Spleen (tissue), 11 donors: ENCODE data around the gene ADGRV1. TPM values are rescaled to one million over a fixed set of nuclear protein-coding genes. Genes with fewer than 3 reads are reported as not detected.

Experiments used
- DNase-seq: peaks from one replicate; pipeline ENCODE4 v3.0.0-alpha.2; 2020
- H3K27ac ChIP-seq, 8 donors: fragments of 200-600 bp; sonication (generic) in 7 of 8; 1 replicate in 4 of 8; 2 replicates in 4 of 8; pipeline versions ENCODE4 v1.5.0 to v1.8.0; 2016 to 2021; ENCODE audit warnings: inconsistent platforms in 4 of 8, mild to moderate bottlenecking in 4 of 8, moderate library complexity in 1 of 8
- H3K27me3 ChIP-seq, 7 donors: fragments of 200-600 bp; sonication (generic) in 6 of 7; replicated peaks in 1 of 7; 1 replicate in 4 of 7; 2 replicates in 3 of 7; pipeline versions ENCODE4 v1.5.0 to v1.8.0; 2016 to 2021; ENCODE audit warnings: inconsistent platforms in 3 of 7, mild to moderate bottlenecking in 1 of 7
- H3K36me3 ChIP-seq, 6 donors: fragments of 200-600 bp; sonication (generic) in 5 of 6; 1 replicate in 4 of 6; 2 replicates in 2 of 6; pipeline versions ENCODE4 v1.5.0 to v1.8.0; 2016 to 2021; ENCODE audit warnings: inconsistent platforms in 2 of 6
- H3K4me1 ChIP-seq, 6 donors: fragments of 200-600 bp; sonication (generic) in 5 of 6; 1 replicate in 3 of 6; 2 replicates in 3 of 6; pipeline versions ENCODE4 v1.5.0 to v1.8.0; 2016 to 2021; ENCODE audit warnings: inconsistent platforms in 3 of 6
- H3K4me3 ChIP-seq, 8 donors: fragments of 200-600 bp; sonication (generic) in 7 of 8; 1 replicate in 4 of 8; 2 replicates in 4 of 8; pipeline versions ENCODE4 v1.5.0 to v1.8.0; 2016 to 2021; ENCODE audit warnings: inconsistent platforms in 4 of 8, mild to moderate bottlenecking in 4 of 8, moderate library complexity in 2 of 8
- H3K9me3 ChIP-seq, 8 donors: fragments of 200-600 bp; sonication (generic) in 7 of 8; 1 replicate in 4 of 8; 2 replicates in 4 of 8; pipeline versions ENCODE4 v1.5.0 to v1.8.0; 2016 to 2021; ENCODE audit warnings: inconsistent platforms in 4 of 8
- POLR2A ChIP-seq, 3 donors: fragments of 450-650 bp; IDR thresholded peaks; one replicate each; pipeline ENCODE4 v1.5.1; 2017; ENCODE audit warnings: antibody characterized with exemption in 3 of 3, mild to moderate bottlenecking in 1 of 3
- POLR2AphosphoS5 ChIP-seq, 3 donors: sonication (generic); formaldehyde crosslinking; IDR thresholded peaks; one replicate each; pipeline ENCODE4 v1.5.1; 2017; ENCODE audit warnings: antibody characterized with exemption in 3 of 3
- WGBS, 5 donors: extraction: QIAGEN DNeasy Blood & Tissue Kit in 3 of 5; methylation state at CpG; one replicate each; pipeline versions ENCODE4 v1.1.5 to v1.1.7; 2013 to 2018; 5-methylcytosine and 5-hydroxymethylcytosine counted together
- intact Hi-C: fragments of 100-400 bp; cut with DNase I; formaldehyde crosslinking; loops from one replicate; pipeline ENCODE4 v1.15.0; 2023; ENCODE audit warnings: low total_unique reads
- polyA plus RNA-seq, 3 donors: library from polyadenylated mRNA; stranded (reverse); fragments of 200-250 nt; gene quantifications; one replicate each; pipeline ENCODE4 v1.2.1, GENCODE V29; 2013
- total RNA-seq, 7 donors: library from RNA; depleted of rRNA in 3 of 7; stranded (reverse); fragments of >200 nt in 3 of 7; fragmentation: NEBNext Ultra II Directional in 4 of 7; extraction: Animal tissue kit (Norgen Biotek cat#: 25700) in 4 of 7; gene quantifications; one replicate each; pipeline versions ENCODE4 v1.1.0 to v1.2.1, GENCODE V29; 2016 to 2021
- TF ChIP-seq, protein P1 (sequence below), 11 experiments: fragments of 200-600 bp in 7 of 11; fragments of 450-650 bp in 4 of 11; sonication (generic) in 4 of 11; IDR thresholded peaks in 8 of 11; conservative IDR thresholded peaks in 3 of 11; 1 replicate in 7 of 11; 2 replicates in 4 of 11; pipeline versions ENCODE4 v1.4.0 to v1.8.0; 2016 to 2021; ENCODE audit warnings: antibody characterized with exemption in 11 of 11, inconsistent platforms in 4 of 11, mild to moderate bottlenecking in 1 of 11
- donor health status: healthy with polysubstance abuse.
- donor health status: DM: no; HTN: no; CAD: no; lungs with moderate emphysema.
- donor health status: DM: no; HTN: no; CAD: no.
- donor health status: Bipolar disorder and iron deficiency.
- donor health status: healthy.
- donor health status: DM: no; HTN: no; CAD: no.
- donor health status: DM: yes; HTN: yes; CAD: no.

Gene ADGRV1
- total and polyA plus RNA-seq, 10 donors, result 0.08 to 0.69 (median 0.28) TPM; not detected in 3

DNA sequence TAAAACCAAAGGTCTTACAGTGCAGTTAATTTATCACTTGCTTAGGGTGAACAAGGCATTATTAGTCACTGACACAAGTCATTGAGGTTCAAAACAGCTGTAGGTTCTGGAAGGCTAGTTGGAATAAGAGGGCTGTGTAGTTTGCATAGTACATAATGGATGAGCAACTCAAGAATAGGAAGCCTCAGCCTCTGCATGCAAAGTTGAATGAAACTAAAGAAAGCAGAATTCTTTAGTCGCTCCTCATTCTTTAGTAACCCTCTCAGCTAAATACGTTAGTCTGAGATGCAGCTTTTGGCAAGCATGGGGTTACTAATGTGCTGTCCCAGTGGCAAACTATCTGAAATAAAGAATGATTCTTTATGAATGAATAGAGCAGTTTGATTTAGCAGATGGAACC lies 74.2 kb downstream of the ADGRV1 start:
- 75 to 94% (median 92%) methylated on average over 2 of the region's 2 CpGs for whole genome bisulfite sequencing, 5 donors
- Histone ChIP-seq H3K27me3 (peaks cover 0 to 3% (median 0%) of the 10 kb centered on the region in 7 donors), H3K36me3 (no peaks in the 10 kb centered on the region), H3K27ac (no peak overlapping the region), H3K4me1 (no peaks in the 10 kb centered on the region), H3K4me3 (no peak overlapping the region), H3K9me3 (no peaks in the 10 kb centered on the region)
- intact Hi-C loops, result no loop called here
- TF ChIP-seq POLR2A (IDR thresholded peaks at IDR 0.05) (no peak), POLR2AphosphoS5 (IDR thresholded peaks at IDR 0.05) (no peak)
- TF ChIP-seq, protein P1, sequence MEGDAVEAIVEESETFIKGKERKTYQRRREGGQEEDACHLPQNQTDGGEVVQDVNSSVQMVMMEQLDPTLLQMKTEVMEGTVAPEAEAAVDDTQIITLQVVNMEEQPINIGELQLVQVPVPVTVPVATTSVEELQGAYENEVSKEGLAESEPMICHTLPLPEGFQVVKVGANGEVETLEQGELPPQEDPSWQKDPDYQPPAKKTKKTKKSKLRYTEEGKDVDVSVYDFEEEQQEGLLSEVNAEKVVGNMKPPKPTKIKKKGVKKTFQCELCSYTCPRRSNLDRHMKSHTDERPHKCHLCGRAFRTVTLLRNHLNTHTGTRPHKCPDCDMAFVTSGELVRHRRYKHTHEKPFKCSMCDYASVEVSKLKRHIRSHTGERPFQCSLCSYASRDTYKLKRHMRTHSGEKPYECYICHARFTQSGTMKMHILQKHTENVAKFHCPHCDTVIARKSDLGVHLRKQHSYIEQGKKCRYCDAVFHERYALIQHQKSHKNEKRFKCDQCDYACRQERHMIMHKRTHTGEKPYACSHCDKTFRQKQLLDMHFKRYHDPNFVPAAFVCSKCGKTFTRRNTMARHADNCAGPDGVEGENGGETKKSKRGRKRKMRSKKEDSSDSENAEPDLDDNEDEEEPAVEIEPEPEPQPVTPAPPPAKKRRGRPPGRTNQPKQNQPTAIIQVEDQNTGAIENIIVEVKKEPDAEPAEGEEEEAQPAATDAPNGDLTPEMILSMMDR (IDR thresholded peaks at IDR 0.05 in 8 of 11, conservative IDR thresholded peaks at IDR 0.05 in 3 of 11), result no peak
- no peak for DNase-seq

DNA sequence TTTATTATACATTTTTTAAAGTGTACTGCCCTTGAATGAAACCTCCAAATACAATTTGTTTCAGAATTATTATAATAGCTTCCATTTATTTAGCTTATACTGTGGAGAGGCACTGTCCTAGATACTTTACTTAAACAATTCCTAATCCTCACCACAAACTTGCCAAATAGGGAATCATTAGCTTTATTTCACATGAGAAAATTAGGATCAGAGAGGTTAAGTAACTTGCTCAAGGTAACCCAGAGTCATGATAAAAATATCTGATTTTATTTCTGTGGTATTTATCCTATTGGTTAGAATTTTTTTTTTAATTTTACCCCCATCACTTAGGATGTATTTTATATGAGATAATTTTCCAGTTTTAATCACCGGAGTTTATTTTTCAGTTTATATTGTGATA lies 78.4 kb downstream of the ADGRV1 start:
- TF ChIP-seq, protein P1 (IDR thresholded peaks at IDR 0.05 in 8 of 11, conservative IDR thresholded peaks at IDR 0.05 in 3 of 11), result no peak
- TF ChIP-seq POLR2A (IDR thresholded peaks at IDR 0.05), result no peak
- no peak for TF ChIP-seq POLR2AphosphoS5 (IDR thresholded peaks at IDR 0.05)
- WGBS, 5 donors, result 0 to 50% (median 2%) methylated on average over 1 of the region's 1 CpG

DNA sequence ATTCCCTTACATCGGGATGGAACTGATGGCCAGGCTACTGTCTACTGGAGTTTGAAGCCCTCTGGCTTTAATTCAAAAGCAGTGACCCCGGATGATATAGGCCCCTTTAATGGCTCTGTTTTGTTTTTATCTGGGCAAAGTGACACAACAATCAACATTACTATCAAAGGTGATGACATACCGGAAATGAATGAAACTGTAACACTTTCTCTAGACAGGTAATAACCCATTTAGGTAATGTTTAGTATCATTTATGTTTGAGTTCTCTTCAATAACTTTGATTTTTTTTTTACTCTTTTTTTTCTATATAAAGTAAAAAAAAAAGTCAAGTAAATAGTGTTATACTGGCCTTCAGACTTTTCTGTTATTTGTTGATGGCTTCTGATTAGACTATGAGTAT lies 79.1 kb downstream of the ADGRV1 start:
- Histone ChIP-seq H3K4me3 (no peak overlapping the region), H3K36me3 (no peaks in the 10 kb centered on the region), H3K27ac (no peak overlapping the region), H3K9me3 (no peaks in the 10 kb centered on the region), H3K4me1 (no peaks in the 10 kb centered on the region), H3K27me3 (no peaks in the 10 kb centered on the region)
- 68 to 88% (median 87%) methylated on average over 3 of the region's 3 CpGs for WGBS, 5 donors
- no peak for DNase-seq
- intact Hi-C loops, result no loop called here
- no peak for TF ChIP-seq POLR2AphosphoS5 (IDR thresholded peaks at IDR 0.05)
- TF ChIP-seq, protein P1 (IDR thresholded peaks at IDR 0.05 in 8 of 11, conservative IDR thresholded peaks at IDR 0.05 in 3 of 11), result no peak
- no peak for TF ChIP-seq POLR2A (IDR thresholded peaks at IDR 0.05)

More for the DNA sequence above, 78.4 kb downstream of the ADGRV1 start:
- no peaks in the 10 kb centered on the region for H3K36me3 ChIP-seq
- H3K4me1 ChIP-seq, result no peaks in the 10 kb centered on the region
- H3K9me3 ChIP-seq, result no peaks in the 10 kb centered on the region
- H3K27ac ChIP-seq, result no peak overlapping the region
- H3K4me3 ChIP-seq, result no peak overlapping the region
- intact Hi-C loops, result no loop called here
- no peaks in the 10 kb centered on the region for H3K27me3 ChIP-seq
- no peak for DNase-seq

DNA sequence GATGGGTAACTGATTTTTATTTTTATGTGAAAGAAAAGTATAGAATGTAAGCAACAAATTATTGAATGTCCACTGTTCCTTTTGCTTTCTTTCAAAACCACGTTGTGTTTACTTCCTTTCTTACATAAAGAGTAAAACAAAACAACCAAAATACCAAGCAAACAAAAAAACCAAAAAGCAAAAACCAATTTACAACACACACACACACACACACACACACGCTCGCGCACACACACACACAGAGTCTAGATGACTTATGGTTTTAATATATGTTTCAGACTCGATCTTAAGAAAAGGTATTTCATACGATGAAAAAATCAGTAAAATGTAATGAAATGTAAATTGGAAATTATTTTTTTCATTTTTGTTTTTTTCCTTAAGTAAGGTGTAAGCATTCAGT lies 80.3 kb downstream of the ADGRV1 start:
- intact Hi-C loops, result no loop called here
- H3K27ac ChIP-seq, result no peak overlapping the region
- no peak for TF ChIP-seq POLR2AphosphoS5 (IDR thresholded peaks at IDR 0.05)
- no peak for TF ChIP-seq POLR2A (IDR thresholded peaks at IDR 0.05)
- TF ChIP-seq, protein P1 (IDR thresholded peaks at IDR 0.05 in 8 of 11, conservative IDR thresholded peaks at IDR 0.05 in 3 of 11), result no peak
- no peaks in the 10 kb centered on the region for H3K9me3 ChIP-seq
- H3K4me3 ChIP-seq, result no peak overlapping the region
- H3K4me1 ChIP-seq, result no peaks in the 10 kb centered on the region
- DNase-seq, result no peak
- no peaks in the 10 kb centered on the region for H3K27me3 ChIP-seq
- no peaks in the 10 kb centered on the region for H3K36me3 ChIP-seq
- 82 to 88% (median 84%) methylated on average over 6 of the region's 6 CpGs for WGBS, 5 donors
